ENCODE results near the gene LMOD3. TPM values are rescaled to one million over a fixed set of nuclear protein-coding genes. Genes with fewer than 3 reads are reported as not detected.

The LMOD3 gene
- total and polyA plus RNA-seq, 2 experiments from 2014 or later = 0.18 to 0.61 TPM

- no peaks in the 10 kb centered on the region for H3K9me3 ChIP-seq (ENCODE audit: low read depth)
- no peak overlapping the region for H3K27ac ChIP-seq
- no peak overlapping the region for H3K4me3 ChIP-seq
- no peaks in the 10 kb centered on the region for H3K36me3 ChIP-seq
- peaks cover 23% of the 10 kb centered on the region for H3K4me1 ChIP-seq (ENCODE audit: low read depth)
- no peak for TF ChIP-seq CTCF (IDR thresholded peaks at IDR 0.05; ENCODE audit: low read depth, low read length)
- DNase-seq (ENCODE audit: low read depth in 1 of 2, low spot score in 1 of 2) = no peak
- H3K27me3 ChIP-seq = no peaks in the 10 kb centered on the region
Observed at GRCh38 chr3:69119681-69120080, 2.7 kb downstream of the LMOD3 start.

GRCh38 chr3:69119138-69119537, 3.3 kb downstream of the LMOD3 start:
- Histone ChIP-seq H3K27me3 (no peaks in the 10 kb centered on the region), H3K9me3 (ENCODE audit: low read depth) (no peaks in the 10 kb centered on the region), H3K4me3 (no peak overlapping the region), H3K27ac (no peak overlapping the region), H3K4me1 (ENCODE audit: low read depth) (peaks cover 23% of the 10 kb centered on the region), H3K36me3 (no peaks in the 10 kb centered on the region)
- TF ChIP-seq CTCF (IDR thresholded peaks at IDR 0.05; ENCODE audit: low read depth, low read length) = no peak
- DNase-seq (ENCODE audit: low read depth in 1 of 2, low spot score in 1 of 2) = no peak

- peaks cover 23% of the 10 kb centered on the region for H3K4me1 ChIP-seq (ENCODE audit: low read depth)
- no peaks in the 10 kb centered on the region for H3K9me3 ChIP-seq (ENCODE audit: low read depth)
- DNase-seq (ENCODE audit: low read depth in 1 of 2, low spot score in 1 of 2) = no peak
- H3K27me3 ChIP-seq = no peaks in the 10 kb centered on the region
- no peak overlapping the region for H3K4me3 ChIP-seq
- TF ChIP-seq CTCF (IDR thresholded peaks at IDR 0.05; ENCODE audit: low read depth, low read length) = no peak
- no peak overlapping the region for H3K27ac ChIP-seq
- H3K36me3 ChIP-seq = no peaks in the 10 kb centered on the region
Observed at GRCh38 chr3:69118555-69118954, 3.8 kb downstream of the LMOD3 start.

- Histone ChIP-seq H3K27me3 (no peaks in the 10 kb centered on the region), H3K4me1 (ENCODE audit: low read depth) (peaks cover 14% of the 10 kb centered on the region), H3K27ac (no peak overlapping the region), H3K36me3 (no peaks in the 10 kb centered on the region), H3K4me3 (no peak overlapping the region), H3K9me3 (ENCODE audit: low read depth) (no peaks in the 10 kb centered on the region)
- no peak for TF ChIP-seq CTCF (IDR thresholded peaks at IDR 0.05; ENCODE audit: low read depth, low read length)
- no peak for DNase-seq (ENCODE audit: low read depth in 1 of 2, low spot score in 1 of 2)
Observed at GRCh38 chr3:69116897-69117296, 5.5 kb downstream of the LMOD3 start.

GRCh38 chr3:69116162-69116561, 6.2 kb downstream of the LMOD3 start:
- no peak overlapping the region for H3K27ac ChIP-seq
- TF ChIP-seq CTCF (IDR thresholded peaks at IDR 0.05; ENCODE audit: low read depth, low read length) = no peak
- no peak for DNase-seq (ENCODE audit: low read depth in 1 of 2, low spot score in 1 of 2)
- H3K4me1 ChIP-seq (ENCODE audit: low read depth) = peaks cover 9% of the 10 kb centered on the region
- H3K9me3 ChIP-seq (ENCODE audit: low read depth) = no peaks in the 10 kb centered on the region
- H3K27me3 ChIP-seq = no peaks in the 10 kb centered on the region
- no peak overlapping the region for H3K4me3 ChIP-seq
- H3K36me3 ChIP-seq = no peaks in the 10 kb centered on the region

GRCh38 chr3:69115731-69116130, 6.7 kb downstream of the LMOD3 start:
- Histone ChIP-seq H3K36me3 (no peaks in the 10 kb centered on the region), H3K4me3 (no peak overlapping the region), H3K27me3 (no peaks in the 10 kb centered on the region), H3K4me1 (ENCODE audit: low read depth) (peaks cover 9% of the 10 kb centered on the region), H3K9me3 (ENCODE audit: low read depth) (no peaks in the 10 kb centered on the region), H3K27ac (no peak overlapping the region)
- peak in 1 of 2 donors; percentile 14 for DNase-seq (ENCODE audit: low read depth in 1 of 2, low spot score in 1 of 2)
- no peak for TF ChIP-seq CTCF (IDR thresholded peaks at IDR 0.05; ENCODE audit: low read depth, low read length)

Data from cardiac muscle cell (in vitro differentiated cells and primary cell).